GM12891 (cell line): ENCODE data around the gene USP10.

ENCODE experiments used
- DNase-seq: peaks from one replicate; pipeline ENCODE4 v3.0.0; 2011; ENCODE audit warnings: low spot score; ENCODE audit not compliant: insufficient read length
- FAIRE-seq: peaks from 2 replicates; lab custom pipeline; 2011; peaks lifted over from hg19 to GRCh38; lab: Jason Lieb, UNC
- PAX5 ChIP-seq: IDR thresholded peaks from 2 replicates; pipeline ENCODE4 v1.6.1; 2011; ENCODE audit warnings: low read length, moderate library complexity, mild to moderate bottlenecking; ENCODE audit not compliant: insufficient read depth, severe bottlenecking
- POLR2A ChIP-seq: IDR thresholded peaks from 2 replicates; pipeline ENCODE4 v1.6.1; 2011; ENCODE audit warnings: low read depth, low read length, control low read depth
- POLR2AphosphoS5 ChIP-seq: IDR thresholded peaks from 2 replicates; pipeline ENCODE4 v1.6.1; 2011; ENCODE audit warnings: low read depth, low read length, control low read depth
- POU2F2 ChIP-seq: IDR thresholded peaks from 2 replicates; pipeline ENCODE4 v1.6.1; 2011; ENCODE audit warnings: low read depth, mild to moderate bottlenecking, control low read depth, low read length, moderate library complexity
- SPI1 ChIP-seq: IDR thresholded peaks from 2 replicates; pipeline ENCODE4 v1.6.1; 2011; ENCODE audit warnings: low read depth, low read length, control low read depth
- TAF1 ChIP-seq: IDR thresholded peaks from 2 replicates; pipeline ENCODE4 v1.6.1; 2011; ENCODE audit warnings: low read depth, low read length, control low read depth

The USP10 gene

GRCh38 chr16:84823926-84824325, 124.1 kb downstream of the USP10 start:
- TF ChIP-seq TAF1 = no peak
- TF ChIP-seq PAX5 = no peak
- TF ChIP-seq POLR2A = no peak
- TF ChIP-seq POLR2AphosphoS5 = no peak
- no peak for TF ChIP-seq POU2F2
- no peak for TF ChIP-seq SPI1
- DNase-seq = no peak
- no peak for FAIRE-seq

DNA sequence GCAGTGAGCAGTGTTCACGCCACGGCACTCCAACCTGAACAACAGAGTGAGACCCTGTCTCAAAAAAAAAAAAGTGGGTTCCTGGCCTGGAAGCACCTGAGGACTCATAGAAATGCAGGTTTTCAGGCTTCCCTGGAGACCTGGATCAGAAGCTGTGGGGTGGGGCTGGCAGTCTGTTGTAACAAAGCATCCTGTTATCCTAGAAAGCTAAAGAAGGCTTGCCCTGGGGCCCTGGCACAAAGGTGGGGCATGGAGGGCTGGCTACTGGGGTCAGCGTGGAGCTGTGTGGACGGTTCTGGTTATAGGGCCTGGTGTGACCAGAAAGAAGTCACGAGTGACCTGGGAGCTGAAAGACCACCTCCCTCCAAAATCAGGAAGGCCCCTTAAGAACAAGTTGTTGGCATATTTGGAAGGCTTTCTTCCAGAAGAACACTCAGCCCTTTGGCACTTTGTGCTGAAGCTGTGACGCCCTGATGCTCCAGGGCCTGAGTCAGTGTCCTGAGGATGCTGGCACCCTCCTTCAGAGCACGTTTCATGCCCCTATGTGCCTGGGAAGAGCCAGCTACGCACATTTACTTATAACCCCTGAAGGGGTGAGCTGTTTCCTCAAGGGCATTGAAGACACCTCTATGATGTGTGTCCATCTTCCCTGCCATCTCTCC, 126.2 kb downstream of the USP10 start:
- DNase-seq = no peak
- TF ChIP-seq POLR2AphosphoS5 (no peak), SPI1 (no peak), POU2F2 (no peak), PAX5 (no peak), POLR2A (no peak), TAF1 (no peak)

GRCh38 chr16:84826558-84826941, 126.8 kb downstream of the USP10 start:
- no peak for DNase-seq
- no peak for FAIRE-seq
- no peak for TF ChIP-seq SPI1
- no peak for TF ChIP-seq TAF1
- TF ChIP-seq PAX5 = no peak
- TF ChIP-seq POLR2A = no peak
- no peak for TF ChIP-seq POLR2AphosphoS5
- TF ChIP-seq POU2F2 = no peak

More for the DNA sequence above, 126.2 kb downstream of the USP10 start:
- FAIRE-seq = no peak

DNA sequence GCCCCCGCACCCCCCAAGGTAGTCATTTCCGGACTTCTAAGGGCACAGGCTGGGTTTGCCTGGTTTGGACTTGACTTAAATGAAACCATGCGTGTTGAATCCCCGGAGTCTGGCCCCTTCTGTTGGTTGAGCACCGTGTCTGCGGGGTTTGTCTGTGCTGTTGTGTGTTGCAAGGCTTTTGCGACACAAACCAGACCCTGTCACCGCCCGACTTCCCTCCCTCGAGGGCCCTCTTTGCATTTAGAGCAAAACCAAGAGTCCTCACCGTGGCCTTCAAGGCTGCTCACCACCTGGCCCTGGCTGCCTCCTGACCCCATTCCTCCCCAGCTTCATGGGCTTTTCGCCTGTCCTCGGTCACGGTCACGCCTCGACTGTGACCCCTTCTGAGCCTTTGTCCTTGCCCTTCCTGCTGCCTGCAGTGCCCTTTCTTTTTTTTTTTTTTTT, 127.4 kb downstream of the USP10 start:
- no peak for DNase-seq
- TF ChIP-seq PAX5 (no peak), POU2F2 (no peak), POLR2AphosphoS5 (no peak), SPI1 (no peak), POLR2A (no peak), TAF1 (no peak)
- FAIRE-seq = no peak

DNA sequence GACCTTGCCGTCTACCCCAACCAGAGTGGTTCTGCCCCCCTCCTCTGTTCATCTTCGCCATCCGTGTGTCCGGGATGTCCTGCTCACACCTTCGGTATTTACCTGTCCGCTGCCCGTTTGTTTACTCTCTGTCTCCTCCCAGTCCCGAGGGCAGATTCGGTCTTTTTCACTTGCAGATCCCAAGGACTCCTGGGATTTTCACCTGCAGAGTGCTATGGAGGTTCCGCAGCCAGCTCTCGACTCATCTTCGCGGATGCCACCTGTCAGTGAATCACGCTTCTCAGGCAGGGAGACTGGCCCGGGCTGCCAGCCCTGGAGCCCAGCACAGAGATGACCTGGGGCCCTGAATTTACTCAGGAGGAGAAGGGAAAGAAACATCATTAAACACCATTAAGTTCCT, 128.1 kb downstream of the USP10 start:
- no peak for FAIRE-seq
- no peak for DNase-seq
- TF ChIP-seq SPI1 (no peak), PAX5 (no peak), POLR2AphosphoS5 (no peak), TAF1 (no peak)

DNA sequence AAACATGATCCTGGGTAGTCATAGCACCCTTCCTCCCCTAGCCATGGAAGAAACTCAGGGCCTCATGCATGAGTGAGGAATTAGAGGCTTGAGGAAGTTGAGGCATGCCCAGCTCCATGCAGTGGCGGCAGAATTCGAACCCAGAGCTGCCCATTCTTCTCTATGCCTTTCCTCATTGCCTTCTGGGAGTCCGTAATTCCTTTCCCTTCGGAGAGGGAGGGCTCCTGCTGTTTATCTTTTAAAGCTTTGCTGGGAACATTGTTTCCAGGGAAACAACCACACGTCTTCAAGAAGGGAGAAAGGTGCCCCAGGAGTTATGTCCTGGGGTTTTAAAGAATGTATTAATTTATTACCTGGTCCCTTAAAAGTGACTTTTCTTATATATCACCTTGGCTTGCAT, 128.5 kb downstream of the USP10 start:
- TF ChIP-seq TAF1 (no peak), POLR2AphosphoS5 (no peak), POLR2A (no peak), SPI1 (no peak), POU2F2 (no peak), PAX5 (no peak)
- no peak for DNase-seq
- no peak for FAIRE-seq
